GM12801 (cell line): ENCODE data around the gene CYSLTR2.

Experiments
- TF ChIP-seq, protein P1 (sequence below): IDR thresholded peaks from one replicate; pipeline ENCODE4 v1.5.1; 2011; ENCODE audit warnings: control low read depth; ENCODE audit not compliant: insufficient read length; ENCODE audit errors: extremely low read depth

Gene CYSLTR2

DNA sequence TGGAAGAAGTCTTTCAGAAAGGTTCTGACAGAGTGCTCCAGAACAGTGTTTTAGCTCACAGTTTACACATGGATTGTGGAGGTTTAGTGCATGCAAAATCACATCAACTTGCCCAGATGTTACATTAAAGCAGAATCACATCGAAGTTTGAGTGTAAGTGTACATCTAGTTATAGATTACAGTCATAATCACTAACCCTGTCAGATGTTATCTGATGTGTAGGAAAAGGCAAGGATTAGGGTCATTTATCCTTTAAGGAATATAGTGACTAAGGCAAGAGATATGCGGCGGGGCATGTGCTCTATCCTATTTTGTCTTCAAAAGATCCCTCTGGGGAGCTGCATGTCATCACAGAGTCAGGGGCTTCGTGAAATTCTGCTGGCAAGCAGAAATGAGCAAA, 66.9 kb downstream of the CYSLTR2 start:
- TF ChIP-seq, protein P1, sequence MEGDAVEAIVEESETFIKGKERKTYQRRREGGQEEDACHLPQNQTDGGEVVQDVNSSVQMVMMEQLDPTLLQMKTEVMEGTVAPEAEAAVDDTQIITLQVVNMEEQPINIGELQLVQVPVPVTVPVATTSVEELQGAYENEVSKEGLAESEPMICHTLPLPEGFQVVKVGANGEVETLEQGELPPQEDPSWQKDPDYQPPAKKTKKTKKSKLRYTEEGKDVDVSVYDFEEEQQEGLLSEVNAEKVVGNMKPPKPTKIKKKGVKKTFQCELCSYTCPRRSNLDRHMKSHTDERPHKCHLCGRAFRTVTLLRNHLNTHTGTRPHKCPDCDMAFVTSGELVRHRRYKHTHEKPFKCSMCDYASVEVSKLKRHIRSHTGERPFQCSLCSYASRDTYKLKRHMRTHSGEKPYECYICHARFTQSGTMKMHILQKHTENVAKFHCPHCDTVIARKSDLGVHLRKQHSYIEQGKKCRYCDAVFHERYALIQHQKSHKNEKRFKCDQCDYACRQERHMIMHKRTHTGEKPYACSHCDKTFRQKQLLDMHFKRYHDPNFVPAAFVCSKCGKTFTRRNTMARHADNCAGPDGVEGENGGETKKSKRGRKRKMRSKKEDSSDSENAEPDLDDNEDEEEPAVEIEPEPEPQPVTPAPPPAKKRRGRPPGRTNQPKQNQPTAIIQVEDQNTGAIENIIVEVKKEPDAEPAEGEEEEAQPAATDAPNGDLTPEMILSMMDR: no peak

DNA sequence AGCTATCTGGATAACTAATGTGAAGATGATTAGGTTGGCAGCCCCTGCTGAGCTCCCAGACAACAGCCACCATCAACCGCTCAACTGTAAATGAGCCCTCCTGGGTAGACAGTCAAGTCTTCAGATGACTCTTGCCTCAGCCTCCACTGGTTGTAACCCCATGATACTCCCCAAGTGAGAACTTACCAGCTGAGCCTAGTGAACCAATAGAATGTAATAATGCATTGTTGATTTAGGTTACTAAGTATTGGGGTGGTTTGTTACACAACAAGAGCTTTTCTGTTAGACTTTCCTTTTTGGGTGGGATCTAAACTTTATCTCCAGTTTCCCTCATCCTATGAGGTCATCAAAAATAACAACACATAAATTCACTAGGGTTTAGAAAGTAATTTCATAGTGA, 69.4 kb downstream of the CYSLTR2 start:
- TF ChIP-seq, protein P1: no peak

DNA sequence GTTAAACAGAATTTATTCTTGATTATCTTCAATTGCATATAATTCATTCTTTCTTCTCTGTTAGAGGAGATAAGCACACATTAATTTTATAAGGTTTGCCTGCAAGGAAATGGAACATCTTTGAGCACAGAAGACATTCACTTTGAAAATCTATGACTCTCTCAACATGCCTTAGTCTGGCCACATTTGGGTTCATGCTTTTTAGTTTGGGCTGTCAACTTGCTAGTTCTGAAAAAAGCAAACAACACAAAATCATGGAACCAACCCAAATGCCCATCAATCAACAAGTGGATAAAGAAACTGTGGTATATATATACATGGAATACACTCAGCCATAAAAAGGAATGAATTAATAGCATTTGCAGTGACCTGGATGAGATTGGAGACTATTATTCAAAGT, 71.5 kb downstream of the CYSLTR2 start:
- TF ChIP-seq, protein P1: no peak

DNA sequence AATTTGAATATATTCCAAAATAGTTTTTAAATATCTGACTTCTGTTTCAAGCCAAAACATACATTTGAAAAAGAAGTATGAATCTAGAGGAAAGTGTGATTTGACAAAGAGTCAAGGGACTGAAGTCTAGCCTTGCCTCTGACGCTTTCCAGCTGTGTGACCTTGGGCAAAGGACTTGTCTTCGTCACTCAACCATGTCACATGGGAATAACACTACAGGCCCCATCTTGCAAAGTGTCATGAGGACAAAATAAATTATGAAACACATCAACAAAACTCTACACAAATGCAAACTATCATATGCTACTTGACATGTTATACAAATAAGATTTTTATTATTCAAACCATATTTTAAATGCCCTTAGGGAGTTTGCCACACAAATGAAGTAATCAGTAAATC, 73.0 kb downstream of the CYSLTR2 start:
- TF ChIP-seq, protein P1: no peak

DNA sequence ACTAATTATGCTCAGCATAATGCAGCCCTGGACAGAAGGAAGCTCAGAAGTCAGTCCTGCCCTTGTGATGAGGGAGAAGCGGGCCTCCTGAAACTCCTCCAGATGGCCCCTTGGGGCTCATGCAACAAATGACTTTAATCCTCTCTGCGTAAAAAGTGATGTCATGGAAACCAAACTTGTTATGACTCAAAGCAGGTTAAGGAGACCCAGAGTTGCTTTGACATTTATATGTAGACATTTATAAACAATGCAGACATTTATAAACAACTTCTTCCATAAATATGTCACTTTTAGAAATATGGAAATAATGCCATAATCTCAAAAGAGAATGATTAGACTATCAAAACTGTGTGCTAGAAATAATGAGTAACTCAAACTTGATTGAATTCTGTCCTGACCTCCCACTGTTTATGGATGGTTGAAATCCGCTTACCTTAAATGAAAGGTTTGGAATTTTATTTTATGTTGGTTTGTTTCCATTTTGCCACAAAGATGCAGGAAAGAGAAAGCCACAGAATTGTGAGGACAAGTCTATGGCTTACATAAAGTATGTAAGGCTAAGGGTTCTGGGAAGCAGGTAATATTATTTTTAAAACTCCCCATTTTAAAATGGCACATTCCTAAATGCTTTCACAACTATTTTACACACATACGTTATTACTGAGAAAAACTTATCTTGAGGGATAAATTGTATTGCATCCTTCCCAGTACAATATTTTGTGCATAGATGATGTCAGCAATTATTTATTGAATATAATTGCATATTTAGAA, 73.7 kb downstream of the CYSLTR2 start:
- TF ChIP-seq, protein P1: no peak

DNA sequence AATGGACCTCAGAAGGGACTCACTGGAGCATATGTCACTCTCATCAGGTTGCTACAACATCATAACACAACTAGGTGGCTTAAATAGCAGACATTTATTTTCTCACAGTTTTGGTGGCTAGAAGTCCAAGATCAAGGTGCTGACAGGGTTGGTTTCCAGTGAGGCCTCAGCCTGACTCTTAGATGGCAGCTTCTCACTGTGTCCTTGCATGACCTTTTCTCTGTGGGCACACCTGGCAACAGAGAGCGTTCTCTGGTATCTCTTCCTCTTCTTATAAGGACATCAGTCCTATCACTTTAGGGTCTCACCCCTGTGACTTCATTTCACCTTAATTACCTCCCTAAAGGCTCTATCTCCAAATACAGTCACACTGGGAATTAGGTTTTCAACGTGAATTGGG, 74.5 kb downstream of the CYSLTR2 start:
- TF ChIP-seq, protein P1: no peak

DNA sequence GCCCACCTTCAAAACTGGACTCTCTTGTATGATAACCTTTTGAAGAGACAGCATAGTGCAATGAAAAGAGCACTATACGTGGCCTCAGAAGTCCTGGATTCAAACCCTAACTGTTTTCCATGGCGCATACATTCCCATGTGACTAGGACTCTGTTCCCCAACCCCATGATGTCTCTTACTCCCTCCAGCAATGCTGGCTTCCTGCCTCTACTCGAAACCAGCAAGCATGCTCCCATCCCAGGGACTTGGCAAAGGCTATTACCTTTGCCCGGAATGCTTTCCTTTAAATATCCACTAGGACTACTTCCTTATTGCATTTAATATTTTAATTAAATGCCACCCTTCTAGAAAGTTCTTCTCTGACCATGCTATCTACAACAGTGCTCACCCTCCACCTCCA, 75.1 kb downstream of the CYSLTR2 start:
- TF ChIP-seq, protein P1: no peak
